A549 (cell line): ENCODE measurements around the gene GLP2R.

Experiments
- CTCF ChIP-seq: fragments of >200 bp; sonication (Bioruptor Twin); formaldehyde crosslinking; IDR thresholded peaks from 3 replicates; pipeline ENCODE4 v1.5.1; 2016
- POLR2A ChIP-seq: IDR thresholded peaks from 2 replicates; pipeline ENCODE4 v1.6.1; 2012; ENCODE audit warnings: mild to moderate bottlenecking, low read length

DNA sequence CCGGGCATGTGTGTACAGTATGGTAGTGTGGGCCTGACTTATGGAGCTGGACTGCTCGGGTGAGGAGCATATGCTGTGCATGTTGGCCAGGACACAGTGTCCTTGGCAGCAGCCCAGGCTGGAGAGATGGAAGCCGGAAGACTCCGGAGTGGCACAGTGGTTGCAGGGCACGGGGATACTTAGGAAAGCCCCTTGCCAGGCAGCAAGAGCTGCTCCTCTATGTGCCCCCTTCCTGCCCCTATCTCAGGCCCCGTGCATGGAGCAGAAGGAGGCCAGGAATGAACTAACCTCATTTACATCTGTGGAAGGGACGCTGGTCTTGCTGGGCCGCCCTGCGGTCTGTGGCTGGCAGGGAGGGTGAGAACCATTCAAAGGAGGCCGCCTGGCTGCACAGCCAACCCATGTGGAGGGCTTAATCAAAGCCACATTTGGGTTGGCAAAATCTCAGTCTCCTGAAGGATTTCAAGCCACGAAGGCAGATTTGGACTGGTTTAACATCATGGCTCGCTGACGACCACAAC is 111.6 kb downstream of the GLP2R start:
- no peak for TF ChIP-seq POLR2A
- TF ChIP-seq CTCF = no peak
